ENCODE data around the gene HAUS3. TPM values are rescaled to one million over a fixed set of nuclear protein-coding genes. Genes with fewer than 3 reads are reported as not detected.

Gene HAUS3
- 10.4 and 20.4 TPM in 2 replicates for total RNA-seq

GRCh38 chr4:2241410-2242353 is at the start of gene HAUS3, which contains the start of gene POLN:
Gene HAUS3, minus strand, starts transcription at chr4:2242121. Its CDS starts 1,175 bp downstream, at chr4:2240946.
Gene POLN, minus strand, starts transcription at chr4:2242121. Its CDS starts 12,890 bp downstream, at chr4:2229231.

GRCh38 chr4:2261853-2262144 is 19.9 kb upstream of the HAUS3 start, which contains the start of gene MXD4:
Gene MXD4, minus strand, starts transcription at chr4:2262109. Its CDS starts 129 bp downstream, at chr4:2261980.

Other genes with a start within 250 kb of the HAUS3 start
- gene NELFA, start 233.1 kb downstream of the HAUS3 start, total RNA-seq: 11.2 and 14.6 TPM in 2 replicates
- gene NAT8L, start 182.8 kb downstream of the HAUS3 start, total RNA-seq: 0.32 TPM in 1 of 2 replicates, not detected in the other
- gene POLN, start within 50 bp of the HAUS3 start, total RNA-seq: 1.6 and 4.1 TPM in 2 replicates
- gene MXD4, start 20.0 kb upstream of the HAUS3 start, total RNA-seq: 38.3 and 55.5 TPM in 2 replicates
- gene ZFYVE28, start 176.5 kb upstream of the HAUS3 start, total RNA-seq: 1.9 and 3.3 TPM in 2 replicates
- not detected in 2 replicates for gene CFAP99, start 176.8 kb upstream of the HAUS3 start, total RNA-seq
- gene RNF4, start 227.0 kb upstream of the HAUS3 start, total RNA-seq: 64.0 and 75.7 TPM in 2 replicates